GM18951 (cell line): Measurements from ENCODE around the gene ZNF236.
"Not testable (repeated sequence)": the region's sequence is repeated elsewhere in the genome, so short reads cannot be mapped to it uniquely, and the experiment has no call there.

ENCODE experiments used
- POLR2A ChIP-seq: IDR thresholded peaks from 4 replicates; pipeline ENCODE4 v1.6.1; 2011; ENCODE audit warnings: mild to moderate bottlenecking; ENCODE audit not compliant: insufficient read length, insufficient read depth; ENCODE audit errors: extremely low read depth
- in situ Hi-C: fragments of 300-500 bp; cut with MboI; formaldehyde crosslinking; loops from one replicate; pipeline ENCODE4 v1.12.0; 2022; ENCODE audit warnings: low sequenced_read_pairs, mixed read lengths, inconsistent platforms; ENCODE audit not compliant: unreplicated experiment

ZNF236 gene

GRCh38 chr18:76805221-76805620 lies 17.1 kb upstream of the ZNF236 start:
- TF ChIP-seq POLR2A, result no peak
- in situ Hi-C loops, result loop anchor here (10.0 kb wide), 1 partner anchor 190 kb away; no protein-coding TSS in a partner anchor

- TF ChIP-seq POLR2A, result no peak
- in situ Hi-C loops, result loop anchor here (10.0 kb wide), 1 partner anchor 188 kb away; no protein-coding TSS in a partner anchor
Observed at GRCh38 chr18:76806301-76806700, 16.1 kb upstream of the ZNF236 start.

DNA sequence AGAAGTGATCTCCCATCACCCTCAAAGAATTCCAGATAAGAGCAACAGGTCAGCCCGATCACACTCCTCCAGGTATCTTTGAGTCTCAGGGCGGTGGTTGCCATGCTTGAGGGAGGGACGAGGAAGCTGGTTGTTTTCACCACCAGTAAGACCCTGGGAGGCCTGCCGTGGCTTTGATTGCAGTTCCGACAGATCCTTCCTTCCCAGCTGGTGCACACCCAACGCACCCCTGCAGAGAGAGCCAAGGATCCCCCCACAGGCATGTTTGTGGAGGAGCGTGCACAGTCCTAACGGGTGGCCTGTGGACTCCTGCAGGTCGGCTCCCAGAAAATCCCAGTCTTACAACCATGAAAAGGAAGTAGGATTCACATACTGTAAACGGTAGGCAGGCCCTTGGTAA lies 13.8 kb upstream of the ZNF236 start:
- no peak for TF ChIP-seq POLR2A
- in situ Hi-C loops, result loop anchor here (10.0 kb wide), 1 partner anchor 186 kb away; no protein-coding TSS in a partner anchor

DNA sequence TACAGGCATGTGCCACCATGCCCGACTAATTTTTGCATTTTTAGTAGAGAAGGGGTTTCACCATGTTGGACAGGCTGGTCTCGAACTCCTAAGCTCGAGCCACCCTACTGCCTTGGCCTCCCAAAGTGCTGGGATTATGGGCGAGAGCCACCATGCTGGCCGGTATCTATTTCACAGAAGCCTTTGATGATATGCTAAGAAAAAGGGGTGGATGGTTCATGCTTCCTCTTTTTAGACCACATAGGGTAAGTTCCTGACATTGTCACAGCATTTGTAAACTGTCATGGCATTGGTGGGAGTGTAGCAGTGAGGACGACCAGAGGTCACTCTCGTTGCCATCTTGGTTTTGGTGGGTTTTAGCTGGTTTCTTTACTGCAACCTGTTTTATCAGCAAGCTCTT lies 10.8 kb upstream of the ZNF236 start:
- in situ Hi-C loops, result not testable (repeated sequence)

GRCh38 chr18:76814256-76814655 lies 8.1 kb upstream of the ZNF236 start:
- in situ Hi-C loops, result no loop called here
- TF ChIP-seq POLR2A, result no peak

DNA sequence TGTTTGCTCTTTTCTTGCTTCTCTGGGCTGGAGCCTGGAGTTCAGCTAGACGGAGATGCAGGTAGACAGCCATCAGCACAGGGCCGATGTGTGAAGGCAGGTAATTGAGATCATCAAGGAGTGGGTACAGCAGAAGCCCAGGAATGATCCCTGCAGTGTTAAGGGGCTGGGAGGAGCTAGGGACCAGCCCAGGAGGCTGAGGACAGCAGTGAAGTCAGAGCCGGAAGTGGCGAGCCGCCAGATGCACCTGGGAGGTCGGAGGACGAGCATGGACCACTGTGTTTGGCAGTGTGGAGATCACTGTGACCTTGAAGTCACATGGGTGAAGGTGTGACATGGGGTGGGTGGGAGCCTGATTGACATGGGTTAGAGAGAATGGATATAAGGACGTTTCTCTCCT lies 6.2 kb upstream of the ZNF236 start:
- no peak for TF ChIP-seq POLR2A
- in situ Hi-C loops, result no loop called here

- TF ChIP-seq POLR2A, result no peak
- in situ Hi-C loops, result no loop called here
Observed at GRCh38 chr18:76817888-76818611, 4.3 kb upstream of the ZNF236 start.

- TF ChIP-seq POLR2A, result no peak
- in situ Hi-C loops, result no loop called here
Observed at GRCh38 chr18:76819411-76820136, 2.8 kb upstream of the ZNF236 start.

DNA sequence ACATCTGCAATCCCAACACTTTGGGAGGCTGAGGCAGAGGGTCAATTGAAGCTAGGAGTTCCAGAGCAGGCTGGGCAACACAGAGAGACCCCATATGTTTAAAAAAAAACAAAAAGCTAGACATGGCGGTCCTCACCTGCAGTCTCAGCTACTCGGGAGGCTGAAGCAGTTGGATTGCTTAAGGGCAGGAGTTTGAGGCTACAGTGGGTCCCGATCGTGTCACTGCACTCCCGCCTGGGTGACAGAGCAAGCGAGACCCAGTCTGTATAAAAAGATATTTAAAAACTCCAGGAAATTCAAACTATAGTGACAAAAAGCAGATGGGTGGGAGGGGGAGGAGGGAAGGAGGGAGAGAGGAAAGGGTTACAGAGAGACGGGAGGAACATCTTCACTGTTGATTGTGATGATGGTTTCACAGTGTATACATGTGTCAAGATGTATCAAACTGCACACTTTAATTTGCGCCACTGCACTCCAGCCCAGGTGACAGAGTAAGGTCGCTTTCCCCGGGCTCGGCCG lies 942 bp upstream of the ZNF236 start:
- in situ Hi-C loops, result no loop called here
- TF ChIP-seq POLR2A, result no peak

DNA sequence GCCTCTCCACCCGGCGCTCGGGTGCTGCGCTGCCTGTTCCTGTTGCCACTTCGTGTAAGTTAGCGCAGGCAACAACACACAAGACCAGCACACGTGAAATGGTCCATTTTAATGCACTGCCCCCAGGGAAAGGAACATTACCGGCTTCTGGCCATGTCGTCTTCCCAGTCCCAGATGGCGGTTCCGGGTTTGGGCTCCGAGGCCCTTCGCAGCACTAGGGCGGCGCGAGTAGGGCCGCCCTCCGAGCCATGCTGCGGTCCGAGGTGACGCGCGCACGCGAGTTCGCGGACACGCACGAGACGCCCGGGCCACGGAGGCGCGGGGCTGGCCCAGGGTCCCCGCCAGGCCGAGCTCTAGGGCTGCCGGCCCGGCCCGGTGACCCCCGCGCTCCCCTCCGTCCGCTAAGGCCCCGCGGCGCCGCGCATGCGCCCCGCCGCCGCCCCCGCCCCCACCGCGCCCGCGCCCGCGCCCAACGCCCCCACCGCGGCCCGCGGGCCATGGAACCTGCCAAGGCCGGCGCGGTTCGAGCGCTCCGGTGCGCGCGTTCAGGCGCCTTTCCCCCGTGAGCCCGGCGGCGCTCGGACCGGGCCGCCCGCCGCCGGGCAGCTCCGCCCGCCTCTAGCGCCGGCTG lies 367 bp upstream of the ZNF236 start:
- peak; percentile 69 for TF ChIP-seq POLR2A
- in situ Hi-C loops, result no loop called here

GRCh38 chr18:76823161-76823538 lies 793 bp downstream of the ZNF236 start:
- TF ChIP-seq POLR2A, result no peak
- in situ Hi-C loops, result no loop called here

DNA sequence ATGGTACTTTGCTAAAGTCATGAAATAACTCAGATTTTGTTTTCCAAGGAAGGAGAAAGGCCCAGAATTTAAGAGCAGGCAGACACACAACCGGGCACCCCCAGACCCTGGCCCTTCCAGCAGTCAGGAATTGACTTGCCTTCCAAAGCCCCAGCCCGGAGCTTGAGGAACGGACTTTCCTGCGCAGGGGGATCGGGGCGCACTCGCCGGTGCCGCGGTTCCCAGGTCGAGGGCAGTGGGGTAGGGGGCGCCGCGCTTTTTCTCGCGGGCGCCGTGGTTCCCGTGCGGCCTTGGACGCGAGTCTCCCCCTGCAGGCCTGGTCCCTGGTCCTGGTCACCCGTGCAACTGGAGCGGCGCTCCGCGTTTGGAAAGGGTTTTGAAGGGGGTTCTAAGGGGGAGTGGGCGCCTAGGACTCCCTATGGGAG lies 1.2 kb downstream of the ZNF236 start:
- in situ Hi-C loops, result no loop called here
- no peak for TF ChIP-seq POLR2A

- TF ChIP-seq POLR2A, result no peak
- in situ Hi-C loops, result no loop called here
Observed at GRCh38 chr18:76824145-76824676, 1.9 kb downstream of the ZNF236 start.
